ENCODE measurements around the gene CEP85L. TPM values are rescaled to one million over a fixed set of nuclear protein-coding genes. Genes with fewer than 3 reads are reported as not detected.
"Not testable (repeated sequence)": the region's sequence is repeated elsewhere in the genome, so short reads cannot be mapped to it uniquely, and the experiment has no call there.

CEP85L gene
- total RNA-seq, 1 donor from 2014 or later = 16.8 TPM

GRCh38 chr6:118451839-118452238 lies 199.6 kb downstream of the CEP85L start:
- H3K36me3 Mint-ChIP-seq (ENCODE audit: low read depth) = peaks cover 27% of the 10 kb centered on the region
- TF ChIP-seq CTCF (conservative IDR thresholded peaks at IDR 0.05) = no peak
- peaks cover 29% of the 10 kb centered on the region for H3K9me3 Mint-ChIP-seq
- DNase-seq (ENCODE audit: low read depth, low spot score) = no peak
- no peak overlapping the region for H3K4me3 Mint-ChIP-seq
- H3K27ac Mint-ChIP-seq (ENCODE audit: unreplicated experiment) = no peak overlapping the region
- H3K27me3 Mint-ChIP-seq (ENCODE audit: low read depth) = no peaks in the 10 kb centered on the region
- H3K4me1 Mint-ChIP-seq = no peaks in the 10 kb centered on the region

DNA sequence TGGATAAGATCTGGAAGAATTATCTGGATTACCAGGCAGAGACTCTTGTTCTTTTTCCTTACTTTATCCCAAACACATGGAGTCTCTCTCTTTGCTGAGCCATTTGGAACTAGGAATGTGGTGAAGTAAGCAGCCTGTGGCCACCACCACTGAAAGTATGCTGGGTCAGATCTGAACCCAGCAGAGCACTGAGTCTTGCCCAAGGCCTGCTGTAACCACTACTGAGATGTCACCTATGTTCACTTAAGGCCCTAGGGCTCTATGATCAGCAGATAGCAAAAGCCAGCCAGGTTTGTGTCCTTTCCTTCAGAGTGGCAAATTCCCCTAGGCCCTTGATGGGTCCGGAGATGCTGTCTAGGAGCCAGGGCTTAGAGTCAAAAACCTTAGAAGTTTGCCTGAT lies 206.6 kb downstream of the CEP85L start:
- no peak overlapping the region for H3K27ac Mint-ChIP-seq (ENCODE audit: unreplicated experiment)
- H3K27me3 Mint-ChIP-seq (ENCODE audit: low read depth) = no peaks in the 10 kb centered on the region
- H3K36me3 Mint-ChIP-seq (ENCODE audit: low read depth) = peaks cover 35% of the 10 kb centered on the region
- peaks cover 27% of the 10 kb centered on the region for H3K9me3 Mint-ChIP-seq
- no peaks in the 10 kb centered on the region for H3K4me1 Mint-ChIP-seq
- no peak for TF ChIP-seq CTCF (conservative IDR thresholded peaks at IDR 0.05)
- no peak for DNase-seq (ENCODE audit: low read depth, low spot score)
- H3K4me3 Mint-ChIP-seq = no peak overlapping the region

DNA sequence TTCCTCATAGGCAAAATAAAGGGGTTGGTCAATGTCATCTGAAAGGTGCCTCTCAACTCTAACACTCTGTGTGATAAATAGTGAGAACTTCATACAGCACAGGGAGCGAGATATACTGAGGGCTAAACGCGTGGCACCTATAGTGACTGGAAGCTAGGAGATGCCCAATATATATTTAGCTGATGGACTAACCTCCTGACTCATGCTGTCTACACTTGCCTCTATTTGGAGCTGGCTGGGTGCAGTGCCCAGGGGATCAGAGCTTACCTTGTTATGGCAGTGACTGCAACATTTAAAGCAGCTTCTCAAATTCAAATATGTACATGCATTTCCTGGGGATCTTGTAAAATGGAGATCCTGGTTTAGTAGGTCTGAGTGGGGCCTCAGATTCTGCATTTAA lies 214.9 kb downstream of the CEP85L start:
- Mint-ChIP-seq H3K27me3 (ENCODE audit: low read depth) (no peaks in the 10 kb centered on the region), H3K9me3 (peaks cover 16% of the 10 kb centered on the region), H3K4me3 (no peak overlapping the region), H3K36me3 (ENCODE audit: low read depth) (peaks cover 15% of the 10 kb centered on the region), H3K4me1 (no peaks in the 10 kb centered on the region), H3K27ac (ENCODE audit: unreplicated experiment) (no peak overlapping the region)
- no peak for DNase-seq (ENCODE audit: low read depth, low spot score)
- no peak for TF ChIP-seq CTCF (conservative IDR thresholded peaks at IDR 0.05)

- H3K4me3 Mint-ChIP-seq; H3K4me1 Mint-ChIP-seq; DNase-seq (ENCODE audit: low read depth, low spot score); H3K27ac Mint-ChIP-seq (ENCODE audit: unreplicated experiment); H3K27me3 Mint-ChIP-seq (ENCODE audit: low read depth): not testable (repeated sequence)
- peaks cover 13% of the 10 kb centered on the region for H3K9me3 Mint-ChIP-seq
- peaks cover 13% of the 10 kb centered on the region for H3K36me3 Mint-ChIP-seq (ENCODE audit: low read depth)
Measured at GRCh38 chr6:118434147-118434546, 217.2 kb downstream of the CEP85L start.

DNA sequence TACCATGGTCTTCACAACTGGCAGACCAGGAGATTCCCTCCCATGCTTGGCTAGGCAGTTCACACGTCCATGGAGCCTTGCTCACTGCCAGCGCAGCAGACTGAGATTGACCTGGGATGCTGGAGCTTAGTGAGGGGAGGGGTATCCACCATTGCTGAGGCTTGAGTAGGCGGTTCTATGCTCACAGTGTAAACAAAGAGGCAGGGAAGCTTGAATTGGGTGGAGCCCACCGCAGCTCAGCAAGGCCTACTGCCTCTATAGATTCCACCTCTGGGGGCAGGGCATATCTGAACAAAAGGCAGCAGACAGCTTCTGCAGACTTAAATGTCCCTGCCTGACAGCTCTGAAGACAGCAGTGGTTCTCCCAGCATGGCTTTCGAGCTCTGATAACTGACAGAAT lies 230.1 kb downstream of the CEP85L start:
- not testable (repeated sequence) for H3K4me1 Mint-ChIP-seq; DNase-seq (ENCODE audit: low read depth, low spot score); H3K9me3 Mint-ChIP-seq; H3K27me3 Mint-ChIP-seq (ENCODE audit: low read depth); H3K4me3 Mint-ChIP-seq; H3K27ac Mint-ChIP-seq (ENCODE audit: unreplicated experiment)
- H3K36me3 Mint-ChIP-seq (ENCODE audit: low read depth) = peaks cover 12% of the 10 kb centered on the region

DNA sequence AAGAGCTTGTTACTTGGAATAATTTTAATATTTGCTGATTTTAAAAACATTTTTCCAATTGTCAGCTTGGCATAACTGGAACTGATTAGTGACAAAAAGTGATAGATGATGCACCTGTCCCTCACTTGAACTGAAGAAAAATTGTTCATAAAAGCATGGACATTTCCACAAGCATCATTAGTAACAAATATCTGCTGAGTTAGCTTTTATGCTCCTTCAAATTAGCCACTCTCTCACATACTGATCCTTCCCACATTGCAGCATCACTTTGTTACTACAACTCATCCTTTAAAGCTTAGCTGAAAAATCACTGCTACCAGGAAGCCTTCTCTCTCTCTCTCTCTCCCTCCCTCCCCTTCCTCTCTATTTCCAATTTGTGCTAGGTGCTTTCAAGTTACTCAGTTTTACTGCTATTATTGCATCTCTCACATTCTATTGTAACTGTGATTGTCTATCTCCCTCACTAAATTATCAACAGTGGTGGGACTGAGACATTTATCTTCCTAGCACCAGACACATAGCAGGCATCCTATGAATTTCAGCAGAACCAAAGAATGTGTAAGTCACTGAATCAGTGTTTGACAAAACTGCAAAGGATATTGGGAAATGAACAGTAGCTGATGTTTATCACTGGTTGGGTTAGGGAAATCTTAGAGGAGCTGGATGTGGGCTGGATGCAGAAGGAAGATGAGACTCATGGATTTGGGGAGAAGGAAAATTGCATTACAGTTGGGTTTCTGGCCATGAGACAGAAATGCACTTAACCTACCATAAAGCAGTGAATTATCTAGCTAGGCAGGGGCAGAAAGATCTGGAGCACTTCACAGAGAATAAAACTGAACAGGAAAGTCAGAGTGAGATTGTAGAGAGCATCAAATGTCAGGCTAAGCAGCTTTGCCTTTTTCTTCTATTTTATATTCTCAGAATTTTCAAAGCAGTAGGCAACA lies 231.7 kb downstream of the CEP85L start:
- H3K9me3 Mint-ChIP-seq = no peaks in the 10 kb centered on the region
- DNase-seq (ENCODE audit: low read depth, low spot score) = no peak
- no peaks in the 10 kb centered on the region for H3K4me1 Mint-ChIP-seq
- no peaks in the 10 kb centered on the region for H3K27me3 Mint-ChIP-seq (ENCODE audit: low read depth)
- TF ChIP-seq CTCF (conservative IDR thresholded peaks at IDR 0.05) = no peak
- no peak overlapping the region for H3K4me3 Mint-ChIP-seq
- peaks cover 2% of the 10 kb centered on the region for H3K36me3 Mint-ChIP-seq (ENCODE audit: low read depth)
- H3K27ac Mint-ChIP-seq (ENCODE audit: unreplicated experiment) = no peak overlapping the region

Other genes starting within 250 kb of the CEP85L start
- gene PLN, start 103.3 kb downstream of the CEP85L start, total RNA-seq = not detected in 2 replicates
- 39.6 and 40.1 TPM in 2 replicates for gene ASF1A, start 242.6 kb upstream of the CEP85L start, total RNA-seq